IMR-90 (cell line): ENCODE results near the gene NOL6. TPM values are rescaled to one million over a fixed set of nuclear protein-coding genes. Genes with fewer than 3 reads are reported as not detected.

Source experiments
- ATAC-seq: fragments of 200-7000 bp; cut with Tn5 transposase; 2 replicates; pipeline ENCODE4 v1.9.1; 2020; ENCODE audit warnings: low read depth, mild to moderate bottlenecking, moderate library complexity
- BruUV-seq: library from RNA; stranded (reverse); fragments of 400-500 nt; replicated peaks from 2 replicates; lab custom pipeline; 2021; lab: Mats Ljungman, UMichigan
- CTCF ChIA-PET: fragments of 300-600 bp; formaldehyde crosslinking; extraction: SDS; loops from one replicate; lab custom pipeline; 2021; ENCODE audit warnings: antibody characterized with exemption; lab: Yijun Ruan, JAX
- POLR2A ChIA-PET: fragments of 300-600 bp; sonication (Branson Sonifier 250); formaldehyde crosslinking; loops from one replicate; lab custom pipeline; 2022; ENCODE audit warnings: antibody characterized with exemption; ENCODE audit not compliant: unreplicated experiment; lab: Charles Lee
- DNase-seq: peaks from one replicate; pipeline ENCODE4 v3.0.0; 2013
- H2AFZ ChIP-seq: replicated peaks from 2 replicates; pipeline ENCODE3; 2013; ENCODE audit warnings: low read length, mild to moderate bottlenecking; ENCODE audit not compliant: poor library complexity
- H2AK5ac ChIP-seq: 2 replicates; pipeline ENCODE4 v1.6.1; 2013; ENCODE audit warnings: low read depth, low read length, inconsistent platforms
- H2AK9ac ChIP-seq: replicated peaks from 2 replicates; pipeline ENCODE3; 2013; ENCODE audit warnings: mild to moderate bottlenecking, low read depth, low read length, moderate library complexity; ENCODE audit not compliant: poor library complexity
- H2BK120ac ChIP-seq: 2 replicates; pipeline ENCODE4 v1.6.1; 2013; ENCODE audit warnings: low read depth, low read length, inconsistent platforms
- H2BK15ac ChIP-seq: 3 replicates; pipeline ENCODE4 v1.6.1; 2013; ENCODE audit warnings: low read depth, low read length, inconsistent platforms
- H2BK20ac ChIP-seq: 2 replicates; pipeline ENCODE4 v1.6.1; 2013; ENCODE audit warnings: low read depth, mild to moderate bottlenecking, inconsistent platforms, low read length, moderate library complexity
- H2BK5ac ChIP-seq: 2 replicates; pipeline ENCODE4 v1.6.1; 2013; ENCODE audit warnings: mild to moderate bottlenecking, low read depth, low read length, inconsistent platforms; ENCODE audit not compliant: poor library complexity, severe bottlenecking
- H3K14ac ChIP-seq: replicated peaks from 2 replicates; pipeline ENCODE4 v1.6.1; 2013; ENCODE audit warnings: low read depth, low read length, inconsistent platforms
- H3K18ac ChIP-seq: 2 replicates; pipeline ENCODE4 v1.6.1; 2013; ENCODE audit warnings: low read depth, low read length, control low read depth
- H3K23ac ChIP-seq: 2 replicates; pipeline ENCODE4 v1.6.1; 2013; ENCODE audit warnings: low read depth, low read length, inconsistent platforms
- H3K27ac ChIP-seq: 2 replicates; pipeline ENCODE4 v1.5.1; 2013; ENCODE audit warnings: mild to moderate bottlenecking, control low read depth, low read length; ENCODE audit not compliant: insufficient read depth
- H3K27me3 ChIP-seq: 2 replicates; pipeline ENCODE4 v1.6.1; 2013; ENCODE audit warnings: low read length; ENCODE audit not compliant: control insufficient read depth, insufficient read depth
- H3K36me3 ChIP-seq: 2 replicates; pipeline ENCODE4 v1.6.1; 2013; ENCODE audit warnings: low read length, mixed read lengths; ENCODE audit not compliant: control insufficient read depth, insufficient read depth
- H3K4ac ChIP-seq: 2 replicates; pipeline ENCODE4 v1.6.1; 2013; ENCODE audit warnings: low read depth, low read length, inconsistent platforms
- H3K4me1 ChIP-seq: 2 replicates; pipeline ENCODE4 v1.6.1; 2013; ENCODE audit warnings: low read length, mixed read lengths; ENCODE audit not compliant: control insufficient read depth, insufficient read depth
- H3K4me2 ChIP-seq: 2 replicates; pipeline ENCODE4 v1.6.1; 2013; ENCODE audit warnings: low read depth, mild to moderate bottlenecking, control low read depth, low read length, moderate library complexity
- H3K4me3 ChIP-seq: 2 replicates; pipeline ENCODE4 v1.5.1; 2013; ENCODE audit warnings: low read depth, mild to moderate bottlenecking, control low read depth, low read length, moderate library complexity; ENCODE audit not compliant: insufficient read depth
- H3K56ac ChIP-seq: 2 replicates; pipeline ENCODE4 v1.6.1; 2013; ENCODE audit warnings: low read length, inconsistent platforms; ENCODE audit not compliant: insufficient read depth; ENCODE audit errors: extremely low read depth
- H3K79me1 ChIP-seq, 2 experiments: 2 replicates each; pipeline ENCODE4 v1.6.1; 2013; ENCODE audit warnings: low read length in 2 of 2, inconsistent platforms in 1 of 2, low read depth in 1 of 2
- H3K9ac ChIP-seq: 2 replicates; pipeline ENCODE4 v1.6.1; 2013; ENCODE audit warnings: low read depth, low read length, control low read depth
- H3K9me1 ChIP-seq: 2 replicates; pipeline ENCODE4 v1.6.1; 2013; ENCODE audit warnings: low read length, inconsistent platforms; ENCODE audit not compliant: insufficient read depth
- H3K9me3 ChIP-seq: 2 replicates; pipeline ENCODE4 v1.6.1; 2013; ENCODE audit warnings: low read length; ENCODE audit not compliant: control insufficient read depth, insufficient read depth
- H4K20me1 ChIP-seq: 2 replicates; pipeline ENCODE4 v1.6.1; 2013; ENCODE audit warnings: low read length, inconsistent platforms; ENCODE audit not compliant: insufficient read depth
- H4K5ac ChIP-seq: 2 replicates; pipeline ENCODE4 v1.6.1; 2013; ENCODE audit warnings: mild to moderate bottlenecking, low read depth, low read length, control low read depth
- H4K8ac ChIP-seq, 2 experiments: 2 replicates each; pipeline ENCODE4 v1.6.1; 2013; ENCODE audit warnings: low read depth in 2 of 2, low read length in 2 of 2, control low read depth in 1 of 2, inconsistent platforms in 1 of 2
- H4K91ac ChIP-seq: 2 replicates; pipeline ENCODE4 v1.6.1; 2013; ENCODE audit warnings: low read depth, low read length, inconsistent platforms; ENCODE audit not compliant: insufficient read depth
- BHLHE40 ChIP-seq: fragments of 150-350 bp; IDR thresholded peaks from 2 replicates; pipeline ENCODE4 v1.6.1; 2016; ENCODE audit warnings: mild to moderate bottlenecking, low read depth, low read length
- CEBPB ChIP-seq: IDR thresholded peaks from 2 replicates; pipeline ENCODE4 v1.6.1; 2012; ENCODE audit warnings: low read depth, low read length, improper control_type of control experiment
- CHD1 ChIP-seq: IDR thresholded peaks from 2 replicates; pipeline ENCODE4 v1.6.1; 2012; ENCODE audit warnings: low read depth, low read length, improper control_type of control experiment
- CTCF ChIP-seq: conservative IDR thresholded peaks from 2 replicates; pipeline ENCODE4 v1.5.1; 2012; ENCODE audit warnings: mild to moderate bottlenecking, low read depth, low read length, improper control_type of control experiment
- ELK1 ChIP-seq: fragments of 150-350 bp; IDR thresholded peaks from 2 replicates; pipeline ENCODE4 v1.6.1; 2016; ENCODE audit warnings: low read depth, mild to moderate bottlenecking, low read length, moderate library complexity, borderline replicate concordance
- FOS ChIP-seq: fragments of 150-350 bp; IDR thresholded peaks from 2 replicates; pipeline ENCODE4 v1.6.1; 2016; ENCODE audit warnings: low read depth, low read length
- MAFK ChIP-seq: IDR thresholded peaks from 2 replicates; pipeline ENCODE4 v1.6.1; 2012; ENCODE audit warnings: low read depth, low read length, improper control_type of control experiment
- MAZ ChIP-seq: IDR thresholded peaks from 2 replicates; pipeline ENCODE4 v1.6.1; 2012; ENCODE audit warnings: low read depth, mild to moderate bottlenecking, low read length, improper control_type of control experiment, moderate library complexity, borderline replicate concordance
- MXI1 ChIP-seq: IDR thresholded peaks from 2 replicates; pipeline ENCODE4 v1.6.1; 2012; ENCODE audit warnings: low read depth, mild to moderate bottlenecking, low read length, moderate library complexity, borderline replicate concordance
- NFE2L2 ChIP-seq: fragments of 150-350 bp; IDR thresholded peaks from 2 replicates; pipeline ENCODE4 v1.6.1; 2016; ENCODE audit warnings: low read depth, mild to moderate bottlenecking, low read length
- POLR2A ChIP-seq: IDR thresholded peaks from 2 replicates; pipeline ENCODE4 v1.6.1; 2012; ENCODE audit warnings: mild to moderate bottlenecking, low read depth, low read length
- RAD21 ChIP-seq: IDR thresholded peaks from 2 replicates; pipeline ENCODE4 v1.6.1; 2012; ENCODE audit warnings: low read length, improper control_type of control experiment
- RCOR1 ChIP-seq: IDR thresholded peaks from 2 replicates; pipeline ENCODE4 v1.6.1; 2012; ENCODE audit warnings: mild to moderate bottlenecking, low read length, improper control_type of control experiment; ENCODE audit not compliant: insufficient replicate concordance
- RFX5 ChIP-seq: IDR thresholded peaks from 2 replicates; pipeline ENCODE4 v1.8.0; 2012; ENCODE audit warnings: low read depth, mild to moderate bottlenecking, low read length, moderate library complexity
- SMC3 ChIP-seq: fragments of 150-350 bp; IDR thresholded peaks from 2 replicates; pipeline ENCODE4 v1.6.1; 2016; ENCODE audit warnings: low read depth, mild to moderate bottlenecking, antibody characterized with exemption, low read length, moderate library complexity
- USF2 ChIP-seq: fragments of 150-350 bp; IDR thresholded peaks from 2 replicates; pipeline ENCODE4 v1.6.1; 2017; ENCODE audit warnings: mild to moderate bottlenecking, antibody characterized with exemption, low read length, low read depth
- WGBS, 2 experiments: methylation state at CpG; one replicate each; pipeline versions ENCODE4 v1.1.5 to v1.1.7; 2013; ENCODE audit warnings: missing lambda C conversion rate in 2 of 2; ENCODE audit not compliant: insufficient read length in 1 of 2; ENCODE audit errors: extremely low coverage in 2 of 2; 5-methylcytosine and 5-hydroxymethylcytosine counted together
- dilution Hi-C: fragments of 300-500 bp; cut with HindIII; formaldehyde crosslinking; loops from one replicate; pipeline ENCODE4 v1.14.3; 2018; ENCODE audit warnings: low sequenced_read_pairs; ENCODE audit not compliant: unreplicated experiment
- in situ Hi-C: fragments of 300-500 bp; cut with MboI; formaldehyde crosslinking; loops from 3 replicates; pipeline ENCODE4 v1.14.3; 2019; ENCODE audit warnings: low sequenced_read_pairs, inconsistent platforms, mixed read lengths
- intact Hi-C: fragments of 100-400 bp; cut with micrococcal nuclease; formaldehyde crosslinking; loops from 2 replicates; pipeline ENCODE4 v1.10.0; 2022
- polyA plus RNA-seq, 3 experiments: library from polyadenylated mRNA; depleted of rRNA; stranded (reverse); fragments of >200 nt; gene quantifications; 2 replicates each; pipeline ENCODE4 v1.2.3, GENCODE V29; 2012; ENCODE audit warnings: low replicate concordance in 1 of 3
- total RNA-seq: library from RNA; depleted of rRNA; stranded (reverse); fragments of >200 nt; gene quantifications from 2 replicates; pipeline ENCODE4 v1.2.3, GENCODE V29; 2012

Gene NOL6
- total and polyA plus RNA-seq, 2 of the 4 experiments (the other 2 are of a cell fraction): 47.3 to 71.7 TPM

GRCh38 chr9:33414268-33414667 lies 59.5 kb downstream of the NOL6 start:
- Histone ChIP-seq H3K4ac (no peak overlapping the region), H3K27ac (no peak overlapping the region), H3K4me1 (no peaks in the 10 kb centered on the region), H3K9me3 (no peaks in the 10 kb centered on the region), H2BK20ac (no peak overlapping the region), H2BK5ac (no peak overlapping the region), H2AFZ (no peak overlapping the region), H3K18ac (no peak overlapping the region), H4K5ac (no peak overlapping the region), H3K9me1 (no peaks in the 10 kb centered on the region), H3K9ac (no peak overlapping the region), H3K4me2 (no peak overlapping the region), H2AK9ac (no peak overlapping the region), H3K14ac (no peak overlapping the region), H3K23ac (no peak overlapping the region), H4K91ac (no peak overlapping the region), H3K56ac (no peak overlapping the region), H3K79me1 (no peaks in the 10 kb centered on the region), H3K27me3 (peaks cover 8% of the 10 kb centered on the region), H2BK15ac (no peak overlapping the region), H2AK5ac (no peak overlapping the region), H4K8ac (no peak overlapping the region), H3K36me3 (no peaks in the 10 kb centered on the region), H3K4me3 (no peak overlapping the region), H2BK120ac (no peak overlapping the region), H4K20me1 (no peaks in the 10 kb centered on the region)
- POLR2A ChIA-PET: no interaction called here
- ATAC-seq: no peak
- dilution Hi-C loops (no loop called here), intact Hi-C loops (no loop called here), in situ Hi-C loops (loop anchor here (25.0 kb wide), 1 partner anchor 298 kb away; no protein-coding TSS in a partner anchor)
- BruUV-seq: no TSS peak
- TF ChIP-seq RFX5 (no peak), SMC3 (no peak), USF2 (no peak), NFE2L2 (no peak), MXI1 (no peak), CEBPB (no peak), BHLHE40 (no peak), CTCF (no peak), MAFK (no peak), POLR2A (no peak), CHD1 (no peak), FOS (no peak), RCOR1 (no peak), ELK1 (no peak), RAD21 (no peak), MAZ (no peak)
- no CpG with 5 or more reads among the region's 3 CpGs for WGBS, 2 experiments
- CTCF ChIA-PET: interaction anchor here (0.6 kb wide), 1 partner anchor 13 kb away, joined by 3 read pairs; no protein-coding TSS in a partner anchor
- DNase-seq: no peak
